CD4-positive, alpha-beta T cell treated with Interleukin-4 for 1 hour (primary cell): ENCODE data around the gene CILP2.
A peak's percentile ranks its signal among the peaks of the same experiment; 100 is the strongest.

Experiments used
- DNase-seq, 2 donors: peaks; one replicate each; pipeline ENCODE4 v3.0.0-alpha.2; 2020 to 2022

Gene CILP2

DNA sequence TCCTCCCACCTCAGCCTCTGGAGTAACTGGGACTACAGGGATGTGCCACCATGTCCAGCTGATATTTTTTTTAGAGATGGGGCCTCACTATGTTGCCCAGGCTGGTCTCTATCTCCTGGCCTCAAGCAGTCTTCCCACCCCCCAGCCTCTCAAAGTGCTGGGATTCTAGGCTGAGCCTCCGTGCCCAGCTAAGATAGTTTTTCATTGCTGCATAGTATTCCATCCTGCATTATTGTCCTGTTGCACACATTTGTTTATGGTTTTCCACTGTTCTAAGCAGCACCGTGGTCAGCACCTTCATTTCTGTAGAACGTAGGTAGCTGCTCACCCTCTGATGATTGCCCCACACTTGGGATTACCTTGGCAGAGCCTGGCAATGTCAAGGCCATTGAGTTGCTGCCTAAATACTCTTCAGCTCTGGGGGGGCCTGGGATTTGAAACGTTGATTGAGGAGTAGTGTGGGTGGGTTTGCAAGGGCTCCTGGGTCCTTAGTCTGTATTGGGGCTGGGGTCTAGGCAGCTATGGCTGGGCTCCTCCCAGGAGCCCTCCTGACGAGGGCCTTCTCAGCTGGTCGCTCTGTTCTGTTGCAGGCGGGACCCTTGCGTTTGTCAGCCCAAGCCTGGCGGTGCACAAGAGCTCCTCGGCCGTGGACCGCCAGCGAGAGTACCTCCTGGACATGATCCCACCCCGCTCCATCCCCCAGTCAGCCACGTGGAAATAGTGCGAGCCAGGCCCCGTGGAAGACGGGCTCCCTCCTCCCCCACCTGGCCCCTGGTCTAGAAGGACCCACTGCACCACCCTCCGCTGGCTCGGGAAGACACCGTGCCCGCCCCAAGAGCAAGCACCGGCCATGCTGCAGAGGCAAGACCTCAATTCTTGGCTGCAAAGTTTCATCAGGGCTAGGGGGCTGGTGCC, 33.1 kb upstream of the CILP2 start:
- DNase-seq = no peak

DNA sequence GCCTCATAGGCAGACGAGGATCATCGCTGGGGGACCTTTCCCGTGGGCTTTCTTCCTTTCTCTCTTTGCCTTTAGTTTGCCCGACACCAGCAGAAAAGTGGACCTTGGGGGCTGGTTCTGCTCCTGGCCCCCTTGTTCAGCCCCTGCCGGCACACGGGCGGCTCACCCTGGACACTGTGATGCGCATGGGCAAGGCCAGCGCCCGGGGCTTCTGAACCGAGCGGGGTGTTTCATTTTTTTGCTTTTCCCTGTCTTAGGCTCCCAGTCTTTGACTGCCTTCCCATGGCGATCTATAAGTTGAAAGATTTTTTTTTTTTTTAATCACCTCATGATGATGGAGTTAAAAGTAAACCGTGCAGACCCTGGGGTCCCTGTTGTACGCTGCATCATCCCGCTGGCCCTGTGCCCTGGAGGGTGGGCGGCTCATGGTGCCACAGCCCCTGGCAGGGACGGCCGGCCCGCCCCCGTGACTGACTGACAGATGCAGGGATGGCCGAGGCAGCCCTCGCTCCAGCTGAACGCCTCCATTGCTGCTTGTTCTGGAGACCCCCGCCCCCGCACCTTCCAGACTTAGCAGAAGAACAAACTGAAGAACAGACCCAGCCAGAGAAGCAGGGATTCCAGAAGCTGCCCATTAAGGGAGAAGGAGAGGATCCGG, 32.3 kb upstream of the CILP2 start:
- DNase-seq = no peak

DNA sequence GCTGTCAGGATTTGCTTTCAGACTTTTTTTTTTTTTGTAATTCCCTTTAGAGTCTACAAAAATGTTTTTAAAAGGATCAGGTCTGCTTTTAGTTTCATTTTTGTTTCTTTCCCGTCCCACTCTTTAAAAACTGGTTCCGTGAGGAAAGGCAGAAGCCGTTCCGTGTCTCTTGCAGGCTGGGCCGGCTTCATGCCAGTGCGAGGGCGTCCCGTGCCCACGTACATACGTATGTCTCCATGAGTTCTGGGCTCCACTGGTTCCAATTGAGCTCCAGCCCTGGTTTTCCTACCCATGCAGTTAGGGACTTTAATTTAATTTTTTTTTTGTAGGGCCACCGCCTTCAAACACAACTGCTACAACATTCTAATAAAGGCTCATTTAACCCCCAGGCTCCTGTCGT, 31.5 kb upstream of the CILP2 start:
- no peak for DNase-seq

DNA sequence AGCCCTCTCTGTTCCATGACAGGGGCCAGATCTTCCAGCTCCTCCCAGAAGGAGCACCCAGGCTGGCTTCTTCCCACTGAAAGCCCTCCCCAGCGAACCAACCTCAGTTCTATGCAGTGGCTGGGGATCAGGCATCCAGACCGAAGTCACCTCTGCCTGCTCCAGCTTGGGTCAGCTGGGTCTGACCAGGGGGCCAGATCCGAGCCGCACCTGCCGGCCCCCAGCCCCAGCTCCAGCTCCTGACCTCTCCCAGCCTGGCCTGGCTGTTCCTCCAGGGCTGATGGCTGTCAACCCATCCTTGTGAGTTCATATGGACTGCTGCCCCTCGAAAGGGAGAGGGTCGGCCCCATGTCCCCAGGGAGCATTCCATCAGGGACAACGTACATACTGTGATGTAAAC, 30.7 kb upstream of the CILP2 start:
- no peak for DNase-seq

DNA sequence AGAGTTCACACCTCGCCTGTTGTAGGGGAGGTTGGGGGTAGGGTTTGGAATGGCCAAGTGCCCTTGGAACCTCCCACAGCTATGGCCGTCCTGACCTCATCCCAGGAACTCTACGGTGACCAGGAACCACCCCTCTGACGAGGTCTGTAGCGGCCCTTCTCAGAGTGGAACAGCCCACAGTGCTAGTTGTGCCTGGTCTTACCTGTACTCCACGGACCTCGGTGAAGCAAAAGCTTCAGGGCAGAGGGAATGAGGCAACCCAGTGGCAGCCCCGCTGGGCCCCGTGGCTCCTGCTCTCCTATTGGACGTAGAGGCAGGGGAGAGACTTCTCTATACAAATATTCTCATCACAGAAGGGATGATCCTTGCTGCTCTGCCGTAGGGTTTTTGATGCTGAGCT, 29.8 kb upstream of the CILP2 start:
- DNase-seq = no peak

DNA sequence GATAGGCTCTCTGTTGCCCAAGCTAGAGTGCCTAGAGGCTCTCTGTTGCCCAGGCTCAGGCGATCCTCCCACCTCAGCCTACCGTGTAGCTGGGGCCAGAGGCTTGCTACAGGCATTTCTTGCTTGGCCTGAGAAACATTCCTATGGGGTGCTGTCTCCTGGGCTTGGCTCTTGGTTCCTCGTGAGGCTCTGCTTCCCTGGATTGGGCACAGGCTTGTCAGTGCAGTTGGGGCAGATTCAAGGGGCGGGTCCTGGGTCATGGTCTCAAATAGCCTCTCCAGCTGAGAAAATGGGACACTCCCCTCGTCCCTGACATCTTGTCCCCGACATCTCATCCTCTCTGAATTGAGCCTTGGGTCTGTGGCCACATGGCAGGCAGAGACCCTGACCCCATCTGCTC, 27.6 kb upstream of the CILP2 start:
- DNase-seq = no peak

DNA sequence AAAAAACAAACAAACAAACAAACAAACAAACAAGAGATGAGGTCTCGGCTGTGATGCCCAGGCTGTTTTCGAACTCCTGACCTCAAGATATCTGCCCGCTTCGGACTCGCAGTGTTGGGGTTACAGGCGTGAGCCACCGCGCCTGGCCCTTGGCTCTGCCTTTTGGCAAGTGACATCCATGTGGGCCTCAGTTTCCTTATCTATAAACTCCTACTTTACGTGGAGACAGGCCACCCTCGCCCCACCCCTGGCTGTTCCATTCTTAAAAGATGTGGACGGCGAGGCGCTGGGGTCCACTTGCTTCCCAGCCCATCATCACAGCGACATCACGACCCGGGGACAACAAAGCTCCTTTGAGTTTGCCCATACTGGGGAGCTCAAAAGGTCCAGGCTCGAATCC, 24.4 kb upstream of the CILP2 start:
- DNase-seq = no peak

DNA sequence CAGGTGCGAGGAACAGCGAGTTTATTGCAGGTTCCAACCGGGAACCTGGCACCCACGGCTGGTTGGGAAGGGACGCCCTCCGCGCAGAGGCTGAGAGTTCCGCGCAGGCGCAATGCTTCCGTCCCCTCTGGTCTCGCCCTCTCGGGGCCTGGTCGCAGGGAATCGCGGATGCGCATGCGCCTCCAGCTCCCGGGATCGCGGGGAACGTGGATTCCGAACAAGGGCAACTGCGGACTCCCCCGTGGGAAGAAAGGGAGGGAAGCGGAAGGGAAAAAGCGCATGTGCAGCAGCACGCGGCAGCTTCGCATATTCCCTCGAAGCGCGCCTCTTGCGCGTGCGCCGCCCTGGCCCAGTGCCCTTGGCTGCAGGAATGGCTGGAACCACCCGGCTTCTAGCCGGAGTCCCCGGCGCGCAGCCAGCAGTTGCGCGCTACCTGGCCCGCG, 23.8 kb upstream of the CILP2 start:
- DNase-seq = peak; percentile 14 to 31

DNA sequence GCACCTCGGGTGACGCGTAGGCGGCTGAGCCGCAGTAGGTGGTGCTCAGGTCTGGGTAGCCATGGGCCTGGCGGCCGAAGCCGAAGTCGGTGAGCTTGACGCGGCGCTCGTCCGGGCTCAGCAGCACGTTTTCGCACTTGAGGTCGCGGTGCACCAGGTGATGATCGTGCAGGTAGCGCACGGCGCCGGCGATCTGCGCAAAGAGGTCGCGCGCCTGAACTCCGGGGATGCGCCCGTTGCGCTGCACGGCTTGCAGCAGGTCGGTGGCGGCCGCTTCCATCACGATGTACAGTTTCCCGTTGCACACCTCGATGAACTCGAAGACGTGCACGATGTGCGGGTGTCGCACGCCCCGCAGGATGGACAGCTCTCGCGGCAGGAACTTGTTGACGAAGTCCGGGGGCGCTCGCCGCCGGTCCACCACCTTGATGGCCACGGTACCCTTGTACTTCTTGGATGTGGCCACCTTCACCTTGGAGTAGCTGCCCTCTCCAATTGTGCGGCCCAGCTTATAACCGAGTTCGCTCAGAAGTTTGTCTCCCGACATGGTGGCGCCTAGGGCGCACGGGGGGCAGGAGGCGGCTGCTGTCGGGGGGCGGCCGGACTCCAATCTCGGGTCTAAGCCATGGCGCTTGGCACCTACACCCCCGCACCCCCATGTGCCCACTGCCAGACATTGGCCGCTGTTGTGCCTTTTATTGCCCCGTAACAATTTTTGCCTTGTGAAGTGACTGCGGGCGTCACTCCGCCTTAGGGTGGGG, 23.0 kb upstream of the CILP2 start, which contains the start of gene TSSK6:
Gene TSSK6 (minus strand): TSS at position 668 of the 761 bp plus-strand sequence. CDS start 121 bp downstream, at position 547.
- DNase-seq = no peak

DNA sequence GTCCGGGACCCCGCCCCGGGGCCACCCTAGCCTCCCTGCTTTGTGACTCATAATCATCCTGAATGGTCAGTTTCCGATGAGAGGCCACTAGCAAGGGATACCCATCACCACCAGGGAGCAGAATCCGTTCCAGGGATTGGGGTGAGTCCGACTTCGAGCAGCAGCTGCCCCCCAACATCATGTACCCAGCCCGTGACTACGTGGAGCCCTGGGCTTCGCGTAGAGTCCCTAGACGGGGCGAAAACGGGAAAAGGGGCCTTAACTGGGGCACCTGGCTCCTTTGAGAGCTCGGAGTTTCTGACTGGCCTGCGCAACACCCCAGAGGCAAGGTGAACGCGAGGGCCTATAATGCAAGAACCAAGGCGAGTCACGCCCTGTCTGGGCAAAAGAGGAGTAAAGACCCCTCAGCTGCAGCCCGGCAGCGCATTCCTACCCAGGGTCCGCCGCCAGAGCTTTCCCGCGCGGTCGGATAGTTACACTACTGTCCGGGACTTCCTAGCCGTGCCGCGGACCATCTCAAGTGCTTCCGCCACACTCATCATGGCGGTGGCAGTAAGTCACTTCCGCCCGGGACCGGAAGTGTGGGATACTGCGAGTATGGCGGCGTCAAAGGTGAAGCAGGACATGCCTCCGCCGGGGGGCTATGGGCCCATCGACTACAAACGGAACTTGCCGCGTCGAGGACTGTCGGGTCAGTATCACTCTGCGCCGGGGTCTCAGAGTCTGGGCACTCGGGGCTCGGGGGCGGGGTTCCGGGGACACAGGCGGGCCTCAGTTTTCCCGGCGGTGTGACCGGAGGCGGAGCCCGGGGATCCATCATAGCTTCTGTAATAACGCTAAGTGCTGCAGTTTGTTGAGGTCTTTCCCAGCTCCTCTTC, 22.2 kb upstream of the CILP2 start, which contains the start of gene NDUFA13:
Gene NDUFA13 (plus strand): TSS at position 584 of the 878 bp plus-strand sequence. CDS start 14 bp downstream, at position 598.
- peak; percentile 93 to 96 for DNase-seq

DNA sequence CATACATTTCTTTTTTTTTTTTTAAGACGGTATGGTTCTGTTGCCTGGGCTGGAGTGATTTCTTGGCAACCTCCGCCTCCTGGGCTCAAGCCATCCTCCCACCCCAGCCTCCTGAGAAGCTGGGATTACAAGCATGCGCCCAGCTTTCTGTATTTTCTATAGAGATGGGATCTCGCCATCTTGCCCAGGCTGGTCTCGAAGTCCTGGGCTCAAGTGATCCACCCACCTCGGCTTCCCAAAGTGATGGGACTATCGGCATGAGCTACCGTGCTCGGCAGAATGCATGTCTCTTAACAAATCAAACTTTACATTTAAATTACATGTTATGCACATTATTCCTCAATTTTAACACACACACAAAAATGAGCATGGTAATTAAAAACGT, 20.8 kb upstream of the CILP2 start:
- DNase-seq = no peak

DNA sequence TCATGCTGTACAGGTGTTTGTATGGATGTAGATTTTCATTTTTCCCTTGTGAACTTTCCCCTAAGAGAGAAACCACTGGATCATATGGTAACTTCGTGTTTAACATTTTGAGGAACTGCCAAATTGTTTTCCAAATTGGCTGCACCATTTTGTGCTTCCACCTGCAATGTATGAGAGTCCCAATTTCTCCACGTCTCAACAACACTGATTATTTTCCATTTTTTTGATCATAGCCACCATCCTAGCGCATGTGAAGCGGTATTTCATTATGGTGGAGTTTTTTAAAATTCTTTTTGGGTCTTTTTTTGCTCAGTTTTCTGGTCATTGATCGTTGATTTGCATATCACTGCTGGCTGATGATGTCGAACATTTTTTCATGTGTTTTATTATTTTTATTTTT, 17.1 kb upstream of the CILP2 start:
- DNase-seq = no peak

DNA sequence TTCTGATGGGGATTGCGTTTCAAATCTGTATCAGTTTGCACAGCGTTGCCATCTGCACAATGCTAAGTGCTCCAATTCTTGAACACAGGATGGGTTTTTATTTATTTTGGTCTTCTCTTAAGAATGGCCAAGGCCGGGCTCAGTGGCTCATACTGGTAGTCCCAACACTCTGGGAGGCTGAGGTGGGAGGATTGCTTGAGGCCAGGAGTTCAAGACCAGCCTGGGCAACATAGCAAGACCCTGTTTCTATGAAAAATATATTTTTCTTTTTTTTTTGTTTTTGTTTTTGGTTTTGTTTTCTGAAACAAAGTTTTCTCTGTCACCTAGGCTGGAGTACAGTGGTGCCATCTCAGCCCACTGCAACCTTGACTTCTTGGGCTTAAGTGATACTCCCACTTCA, 14.9 kb upstream of the CILP2 start:
- DNase-seq = no peak

DNA sequence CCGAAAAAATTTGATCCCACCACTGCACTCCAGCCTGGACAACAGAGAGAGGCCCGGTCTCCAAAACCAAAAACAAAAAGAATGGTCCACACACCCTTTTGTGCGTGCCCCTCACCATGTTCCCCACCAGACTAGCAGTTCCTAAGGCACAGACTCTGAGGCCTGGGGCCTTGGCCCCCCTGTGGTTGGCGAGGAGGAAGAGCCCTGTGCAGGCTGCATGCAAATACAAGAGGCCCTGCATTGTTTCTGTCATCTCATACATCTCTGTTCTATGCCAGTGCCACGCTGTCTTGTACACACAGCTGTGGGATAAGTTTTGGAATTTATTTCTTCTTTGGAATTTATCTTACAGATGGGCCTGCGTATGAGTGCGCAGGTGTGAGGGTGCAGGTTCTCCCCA, 14.0 kb upstream of the CILP2 start:
- no peak for DNase-seq

DNA sequence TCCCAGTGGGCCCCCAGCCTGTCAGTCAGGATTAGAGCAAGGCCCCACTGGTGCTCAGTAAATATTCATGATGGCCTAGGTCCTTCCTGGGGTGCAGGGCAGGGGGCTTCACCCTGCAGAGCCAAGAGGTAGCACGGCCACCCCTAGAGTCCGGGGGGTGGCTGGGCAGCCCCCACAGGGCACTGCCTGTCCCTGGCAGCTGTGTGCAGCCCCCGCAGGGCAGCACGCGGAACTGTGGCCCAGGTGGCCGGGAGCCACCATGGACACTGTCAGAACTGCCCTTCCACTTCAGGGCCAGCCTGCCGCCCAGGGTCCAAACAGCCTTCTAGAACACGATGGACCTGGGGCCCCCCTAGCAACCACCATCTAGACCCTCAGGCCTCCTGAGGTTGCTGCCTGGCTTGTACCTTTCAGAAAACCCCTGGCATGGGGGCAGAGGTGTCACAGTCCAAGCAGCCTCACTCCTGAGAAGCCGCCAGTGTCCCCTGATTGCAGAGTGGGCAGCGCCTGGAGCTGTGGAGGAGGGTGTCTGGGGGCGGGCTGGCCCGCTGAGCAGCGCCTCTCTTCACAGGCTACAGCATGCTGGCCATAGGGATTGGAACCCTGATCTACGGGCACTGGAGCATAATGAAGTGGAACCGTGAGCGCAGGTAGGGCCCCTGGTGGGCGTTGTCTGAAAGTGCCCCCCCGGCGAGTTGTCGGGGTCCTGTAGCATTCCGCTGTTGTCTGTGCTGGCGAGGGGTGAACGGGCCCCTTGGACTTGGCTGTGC, 12.3 kb upstream of the CILP2 start:
- no peak for DNase-seq

DNA sequence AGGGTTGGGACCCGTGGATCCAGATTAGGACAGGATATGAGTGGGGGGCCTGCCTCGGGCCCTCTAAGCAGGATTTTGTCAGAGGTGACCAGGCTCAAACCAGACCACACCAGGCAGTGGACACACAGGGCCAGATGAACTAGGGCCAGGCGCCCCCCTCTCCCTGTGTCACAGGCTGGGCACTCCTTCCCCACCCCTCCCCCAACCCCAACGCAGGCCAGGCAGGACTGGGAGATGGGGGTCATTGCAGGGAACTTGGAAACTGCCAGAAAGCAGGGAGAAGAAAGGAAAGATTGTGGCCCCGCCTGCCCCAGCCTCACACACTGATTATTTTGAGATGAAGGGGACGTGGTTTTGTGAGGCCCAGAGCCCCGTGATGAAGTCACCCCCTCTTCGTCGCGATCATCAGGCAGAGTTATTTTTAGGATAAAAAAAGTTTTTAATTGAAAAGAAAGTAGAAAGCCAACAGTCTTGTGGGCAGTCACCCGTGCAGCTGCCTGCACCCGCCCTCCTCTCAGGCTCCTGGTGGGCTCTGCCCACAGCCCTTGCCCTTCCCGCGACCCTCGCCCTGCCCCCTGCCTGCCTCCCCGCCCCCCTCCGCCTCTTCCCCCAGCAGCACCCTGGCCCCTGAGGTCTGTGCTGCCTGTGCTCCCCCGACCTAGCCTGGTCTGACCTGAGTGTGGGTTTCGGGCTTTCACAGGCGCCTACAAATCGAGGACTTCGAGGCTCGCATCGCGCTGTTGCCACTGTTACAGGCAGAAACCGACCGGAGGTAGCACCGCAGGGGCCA, 11.3 kb upstream of the CILP2 start:
- no peak for DNase-seq

DNA sequence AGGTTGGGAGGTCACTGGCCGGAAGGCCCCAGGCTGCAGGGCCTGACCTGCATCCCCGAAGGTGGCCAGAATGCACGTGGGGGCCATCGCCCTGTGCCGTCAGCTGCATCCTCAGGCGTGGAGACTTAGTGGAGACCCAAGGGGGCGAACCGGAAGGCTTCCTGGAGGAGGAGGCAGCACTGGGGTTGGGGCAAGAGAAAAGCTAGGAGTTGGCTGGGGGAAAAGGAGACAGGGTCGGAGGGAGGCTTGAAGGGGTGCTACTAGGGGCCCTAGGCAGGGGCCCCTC, 10.8 kb upstream of the CILP2 start:
- no peak for DNase-seq

DNA sequence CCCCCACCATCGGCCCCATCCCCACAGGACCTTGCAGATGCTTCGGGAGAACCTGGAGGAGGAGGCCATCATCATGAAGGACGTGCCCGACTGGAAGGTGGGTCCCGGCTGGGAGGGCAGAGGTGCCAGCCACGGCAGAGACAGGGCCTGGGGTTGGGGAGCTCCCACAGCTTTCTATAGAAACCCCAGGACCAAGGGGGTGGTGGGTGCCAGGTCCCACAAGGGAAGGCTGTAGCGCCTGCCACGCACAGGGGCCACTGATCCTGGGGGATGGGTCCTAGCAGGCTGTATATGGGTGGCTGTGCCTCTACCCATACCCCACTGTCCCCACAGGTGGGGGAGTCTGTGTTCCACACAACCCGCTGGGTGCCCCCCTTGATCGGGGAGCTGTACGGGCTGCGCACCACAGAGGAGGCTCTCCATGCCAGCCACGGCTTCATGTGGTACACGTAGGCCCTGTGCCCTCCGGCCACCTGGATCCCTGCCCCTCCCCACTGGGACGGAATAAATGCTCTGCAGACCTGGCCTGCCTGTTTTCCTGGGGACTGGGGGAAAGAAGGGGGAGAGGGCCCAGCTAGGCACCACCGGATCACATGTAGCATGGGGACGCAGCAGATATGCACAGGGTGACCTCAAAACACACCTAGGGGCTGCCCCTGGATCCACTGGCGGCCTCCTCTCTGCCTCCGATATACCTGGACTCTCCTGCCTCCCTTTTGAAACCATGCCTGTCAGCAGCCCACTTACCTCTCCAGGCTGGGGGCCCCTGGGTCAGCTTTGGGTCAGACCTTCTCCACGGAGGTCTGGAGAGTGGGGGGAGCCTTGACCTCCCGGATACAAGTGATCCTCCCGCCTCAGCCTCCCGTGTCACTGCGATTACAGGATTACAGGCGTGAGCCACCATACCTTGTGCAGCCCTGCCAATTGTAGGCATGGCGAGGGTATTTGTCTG, 10.1 kb upstream of the CILP2 start:
- no peak for DNase-seq

DNA sequence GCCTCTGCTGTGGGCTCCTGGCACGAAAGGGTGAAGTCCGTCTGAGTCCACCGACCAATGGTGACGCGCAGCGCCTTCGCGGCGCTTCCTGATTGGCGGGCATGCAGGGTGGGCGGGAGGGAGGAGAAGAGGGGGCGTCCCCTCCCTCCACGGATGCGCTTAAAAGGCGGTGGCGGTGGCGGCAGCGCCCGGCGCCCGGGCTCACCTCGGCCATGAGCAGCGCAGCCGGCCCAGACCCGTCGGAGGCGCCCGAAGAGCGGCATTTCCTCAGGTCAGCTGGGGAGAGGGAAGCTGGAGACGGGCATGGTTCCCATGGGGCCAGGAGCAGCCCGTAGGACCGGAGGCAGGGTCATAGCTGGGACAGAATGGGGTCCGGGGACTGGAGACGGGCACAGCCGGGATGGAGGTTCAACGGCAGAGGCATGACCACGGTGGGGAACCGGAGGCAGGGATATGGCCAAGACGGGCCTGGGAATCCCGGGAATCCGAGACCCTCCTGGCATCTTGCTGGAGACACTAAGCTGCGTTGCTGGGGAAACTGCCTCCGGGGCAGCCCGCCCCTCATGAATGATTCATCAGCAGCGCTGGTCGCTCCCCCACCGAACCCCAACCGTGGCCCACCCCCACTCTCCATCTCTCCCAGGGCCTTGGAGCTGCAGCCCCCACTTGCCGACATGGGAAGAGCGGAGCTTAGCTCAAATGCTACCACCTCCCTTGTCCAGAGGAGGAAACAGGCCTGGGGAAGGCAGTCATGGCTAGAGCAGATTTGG, 9.2 kb upstream of the CILP2 start, which contains the start of gene YJEFN3:
Gene YJEFN3 (plus strand): TSS at position 191 of the 770 bp plus-strand sequence. CDS start 22 bp downstream, at position 213.
- no peak for DNase-seq
